ENCODE measurements around the gene LAGE3.

The LAGE3 gene

GRCh38 chrX:154463611-154464220 is 15.4 kb downstream of the LAGE3 start:
- H3K27ac ChIP-seq, result no peak overlapping the region
- no peak for DNase-seq (ENCODE audit: low read depth, low spot score)
- H3K36me3 ChIP-seq (ENCODE audit: insufficient read depth, low read length), result no peaks in the 10 kb centered on the region; the same call in 1 of the 2 replicates
- TF ChIP-seq POLR2AphosphoS5 (IDR thresholded peaks at IDR 0.05; ENCODE audit: borderline replicate concordance, low read depth, low read length) (no peak), FOXP2 (optimal IDR thresholded peaks at IDR 0.05; ENCODE audit: control extremely low read depth, extremely low read length, insufficient read depth) (no peak), EZH2 (IDR thresholded peaks at IDR 0.05) (no peak)
- no peaks in the 10 kb centered on the region for H3K9me3 ChIP-seq (ENCODE audit: low read depth, low read length)
- no peak overlapping the region for H3K9ac ChIP-seq (ENCODE audit: insufficient read length)
- no peak overlapping the region for H3K4me3 ChIP-seq

GRCh38 chrX:154462396-154462795 is 16.7 kb downstream of the LAGE3 start:
- no peak for DNase-seq (ENCODE audit: low read depth, low spot score)
- Histone ChIP-seq H3K9ac (ENCODE audit: insufficient read length) (no peak overlapping the region), H3K36me3 (ENCODE audit: insufficient read depth, low read length) (no peaks in the 10 kb centered on the region; the same call in 1 of the 2 replicates), H3K27ac (no peak overlapping the region), H3K4me3 (no peak overlapping the region), H3K9me3 (ENCODE audit: low read depth, low read length) (no peaks in the 10 kb centered on the region)
- TF ChIP-seq EZH2 (IDR thresholded peaks at IDR 0.05), result no peak
- no peak for TF ChIP-seq FOXP2 (optimal IDR thresholded peaks at IDR 0.05; ENCODE audit: control extremely low read depth, extremely low read length, insufficient read depth)
- TF ChIP-seq POLR2AphosphoS5 (IDR thresholded peaks at IDR 0.05; ENCODE audit: borderline replicate concordance, low read depth, low read length), result no peak

GRCh38 chrX:154460326-154460725 is 18.8 kb downstream of the LAGE3 start:
- H3K9ac ChIP-seq (ENCODE audit: insufficient read length), result no peak overlapping the region
- H3K9me3 ChIP-seq (ENCODE audit: low read depth, low read length), result no peaks in the 10 kb centered on the region

DNA sequence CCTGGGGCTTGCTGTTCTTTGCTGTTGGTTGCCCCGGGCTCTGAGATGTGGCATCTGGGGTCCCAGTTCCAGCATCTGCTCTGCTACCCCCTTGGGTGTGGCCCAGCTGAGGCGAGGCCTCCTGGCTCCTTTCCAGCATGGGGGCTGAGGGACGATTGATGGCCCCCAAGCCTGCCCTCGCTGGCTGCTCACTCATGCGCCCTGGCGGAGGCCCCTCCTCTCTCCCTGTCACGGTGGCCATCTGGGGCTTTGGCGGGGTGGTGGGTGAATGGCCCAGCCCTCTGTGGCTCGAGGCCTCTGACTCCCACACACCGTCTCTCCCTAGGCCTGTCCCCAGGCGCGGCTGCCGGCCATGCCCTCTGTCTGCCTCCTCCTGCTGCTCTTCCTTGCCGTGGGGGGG is 19.2 kb downstream of the LAGE3 start:
- Histone ChIP-seq H3K9me3 (ENCODE audit: low read depth, low read length) (no peaks in the 10 kb centered on the region), H3K9ac (ENCODE audit: insufficient read length) (no peak overlapping the region), H3K36me3 (ENCODE audit: insufficient read depth, low read length) (no peaks in the 10 kb centered on the region; the same call in 1 of the 2 replicates), H3K4me3 (no peak overlapping the region), H3K27ac (no peak overlapping the region)
- DNase-seq (ENCODE audit: low read depth, low spot score), result no peak
- TF ChIP-seq POLR2AphosphoS5 (IDR thresholded peaks at IDR 0.05; ENCODE audit: borderline replicate concordance, low read depth, low read length) (no peak), FOXP2 (optimal IDR thresholded peaks at IDR 0.05; ENCODE audit: control extremely low read depth, extremely low read length, insufficient read depth) (no peak), EZH2 (IDR thresholded peaks at IDR 0.05) (no peak)

More at GRCh38 chrX:154460326-154460725, 18.8 kb downstream of the LAGE3 start:
- Histone ChIP-seq H3K4me3 (no peak overlapping the region), H3K27ac (no peak overlapping the region), H3K36me3 (ENCODE audit: insufficient read depth, low read length) (no peaks in the 10 kb centered on the region; the same call in 1 of the 2 replicates)
- no peak for TF ChIP-seq EZH2 (IDR thresholded peaks at IDR 0.05)
- DNase-seq (ENCODE audit: low read depth, low spot score), result no peak

GRCh38 chrX:154458954-154459778 is 19.9 kb downstream of the LAGE3 start:
- Histone ChIP-seq H3K4me3 (peak overlapping the region; percentile 77), H3K36me3 (ENCODE audit: insufficient read depth, low read length) (no peaks in the 10 kb centered on the region; the same call in 1 of the 2 replicates), H3K9me3 (ENCODE audit: low read depth, low read length) (no peaks in the 10 kb centered on the region), H3K27ac (no peak overlapping the region), H3K9ac (ENCODE audit: insufficient read length) (peak overlapping the region; percentile 60)
- TF ChIP-seq POLR2AphosphoS5 (IDR thresholded peaks at IDR 0.05; ENCODE audit: borderline replicate concordance, low read depth, low read length), result no peak
- TF ChIP-seq EZH2 (IDR thresholded peaks at IDR 0.05), result no peak
- TF ChIP-seq FOXP2 (optimal IDR thresholded peaks at IDR 0.05; ENCODE audit: control extremely low read depth, extremely low read length, insufficient read depth), result no peak
- no peak for DNase-seq (ENCODE audit: low read depth, low spot score)

DNA sequence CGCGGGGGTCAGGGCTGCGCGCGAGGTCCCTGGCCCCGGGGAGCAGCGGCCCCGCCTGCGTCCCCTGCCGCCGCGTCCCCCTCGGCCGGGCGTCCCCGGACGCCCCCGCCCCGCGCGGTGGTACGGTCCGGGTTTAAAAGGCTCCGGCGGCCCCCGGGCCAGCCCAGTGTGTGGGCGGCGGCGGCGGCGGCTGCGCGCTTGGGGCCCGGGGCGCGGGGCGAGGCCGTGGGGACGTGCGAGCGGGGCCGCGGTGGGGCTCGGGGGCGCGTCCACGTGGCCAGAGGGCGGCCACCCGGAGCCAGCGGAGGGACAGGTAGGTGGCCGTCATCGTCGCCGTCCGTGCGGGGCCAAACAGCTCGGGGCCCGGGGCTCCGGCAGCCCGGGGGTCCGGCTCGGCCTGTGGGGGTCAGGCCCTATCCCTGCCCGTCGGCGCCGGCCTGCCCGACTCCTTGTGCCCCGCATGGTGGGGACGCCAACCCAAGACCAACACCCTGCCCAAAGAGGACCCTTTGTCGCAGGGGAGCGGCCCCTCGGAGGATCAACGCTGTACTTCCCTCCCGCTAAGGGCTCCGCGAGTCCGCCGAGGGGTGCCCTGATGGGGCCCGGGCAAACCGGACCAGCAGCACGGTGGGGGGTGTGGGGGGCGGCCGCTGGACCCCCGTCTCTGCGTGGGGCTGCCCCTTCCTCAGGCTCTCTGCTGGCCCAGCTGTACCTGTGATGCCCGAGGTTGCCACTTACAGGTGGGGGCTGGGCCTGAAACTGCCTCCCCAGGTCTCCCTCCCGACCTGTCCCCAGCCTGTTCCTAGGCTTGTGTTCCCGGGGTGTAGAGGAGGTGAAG is 20.7 kb downstream of the LAGE3 start, which contains the start of gene PLXNA3:
TSS of gene PLXNA3 (plus strand) at position 166 of the 838 bp plus-strand sequence. CDS start 1,903 bp downstream, outside the sequence.
- Histone ChIP-seq H3K36me3 (ENCODE audit: insufficient read depth, low read length) (no peaks in the 10 kb centered on the region; the same call in 1 of the 2 replicates), H3K27ac (no peak within 1 kb of the TSS), H3K4me3 (peak within 1 kb of the TSS; percentile 77), H3K9me3 (ENCODE audit: low read depth, low read length) (no peaks in the 10 kb centered on the region), H3K9ac (ENCODE audit: insufficient read length) (peak within 1 kb of the TSS; percentile 60)
- TF ChIP-seq EZH2 (IDR thresholded peaks at IDR 0.05), result no peak
- TF ChIP-seq POLR2AphosphoS5 (IDR thresholded peaks at IDR 0.05; ENCODE audit: borderline replicate concordance, low read depth, low read length), result no peak
- no peak for TF ChIP-seq FOXP2 (optimal IDR thresholded peaks at IDR 0.05; ENCODE audit: control extremely low read depth, extremely low read length, insufficient read depth)
- DNase-seq (ENCODE audit: low read depth, low spot score), result no peak

GRCh38 chrX:154457491-154458115 is 21.5 kb downstream of the LAGE3 start:
- no peak overlapping the region for H3K27ac ChIP-seq
- TF ChIP-seq FOXP2 (optimal IDR thresholded peaks at IDR 0.05; ENCODE audit: control extremely low read depth, extremely low read length, insufficient read depth), result no peak
- TF ChIP-seq POLR2AphosphoS5 (IDR thresholded peaks at IDR 0.05; ENCODE audit: borderline replicate concordance, low read depth, low read length), result no peak
- no peak for TF ChIP-seq EZH2 (IDR thresholded peaks at IDR 0.05)
- no peaks in the 10 kb centered on the region for H3K9me3 ChIP-seq (ENCODE audit: low read depth, low read length)
- DNase-seq (ENCODE audit: low read depth, low spot score), result no peak
- no peak overlapping the region for H3K9ac ChIP-seq (ENCODE audit: insufficient read length)
- no peaks in the 10 kb centered on the region; the same call in 1 of the 2 replicates for H3K36me3 ChIP-seq (ENCODE audit: insufficient read depth, low read length)
- peak overlapping the region; percentile 77 for H3K4me3 ChIP-seq
